A172 (cell line): Measurements from ENCODE around the gene DEFB129. TPM values are rescaled to one million over a fixed set of nuclear protein-coding genes. Genes with fewer than 3 reads are reported as not detected.
A peak's percentile ranks its signal among the peaks of the same experiment; 100 is the strongest.
"Not testable (repeated sequence)": the region's sequence is repeated elsewhere in the genome, so short reads cannot be mapped to it uniquely, and the experiment has no call there.

Experiments
- DNase-seq: peaks from one replicate; pipeline ENCODE4 v3.0.0-alpha.2; 2015; ENCODE audit warnings: low spot score
- total RNA-seq: library from RNA; depleted of rRNA; stranded (reverse); fragments of >200 nt; shearing (Covaris generic); gene quantifications from 2 replicates; pipeline ENCODE4 v1.2.3, GENCODE V29; 2014; rRNA removed

DEFB129 gene
- total RNA-seq, result not detected in 2 replicates

- DNase-seq, result no peak
Observed at GRCh38 chr20:226958-227357, at the start of gene DEFB129. DEFB129 (plus strand) TSS chr20:227258; CDS start chr20:227289, 31 bp downstream.

- no peak for DNase-seq
Observed at GRCh38 chr20:184288-184687, 42.8 kb upstream of the DEFB129 start.

- no peak for DNase-seq
Observed at GRCh38 chr20:187733-188132, 39.3 kb upstream of the DEFB129 start.

- no peak for DNase-seq
Observed at GRCh38 chr20:189611-190010, 37.4 kb upstream of the DEFB129 start, which contains the start of gene DEFB128. DEFB128 (minus strand) TSS chr20:189711; CDS start chr20:189623, 88 bp downstream.

GRCh38 chr20:198225-198624, 28.8 kb upstream of the DEFB129 start:
- DNase-seq, result no peak

- DNase-seq, result peak; percentile 10
Observed at GRCh38 chr20:199996-200395, 27.1 kb upstream of the DEFB129 start.

GRCh38 chr20:203630-204029, 23.4 kb upstream of the DEFB129 start:
- not testable (repeated sequence) for DNase-seq

GRCh38 chr20:208942-209566, 18.0 kb upstream of the DEFB129 start:
- peak; percentile 65 for DNase-seq

- DNase-seq, result no peak
Observed at GRCh38 chr20:210809-211502, 16.1 kb upstream of the DEFB129 start.

- DNase-seq, result no peak
Observed at GRCh38 chr20:214383-214782, 12.7 kb upstream of the DEFB129 start.

- no peak for DNase-seq
Observed at GRCh38 chr20:215796-216195, 11.3 kb upstream of the DEFB129 start.

GRCh38 chr20:217266-217665, 9.8 kb upstream of the DEFB129 start:
- no peak for DNase-seq

GRCh38 chr20:219290-220115, 7.6 kb upstream of the DEFB129 start:
- peak; percentile 34 for DNase-seq

- DNase-seq, result no peak
Observed at GRCh38 chr20:221258-221830, 5.7 kb upstream of the DEFB129 start.

GRCh38 chr20:225879-226278, 1.2 kb upstream of the DEFB129 start:
- not testable (repeated sequence) for DNase-seq

- DNase-seq, result no peak
Observed at GRCh38 chr20:227439-228105, 514 bp downstream of the DEFB129 start.

- DNase-seq, result peak; percentile 10
Observed at GRCh38 chr20:235891-236290, 8.8 kb downstream of the DEFB129 start.

GRCh38 chr20:237489-237888, 10.4 kb downstream of the DEFB129 start:
- no peak for DNase-seq

- no peak for DNase-seq
Observed at GRCh38 chr20:237929-238328, 10.9 kb downstream of the DEFB129 start.

- no peak for DNase-seq
Observed at GRCh38 chr20:242905-243304, 15.8 kb downstream of the DEFB129 start.

GRCh38 chr20:251354-251753, 24.3 kb downstream of the DEFB129 start:
- DNase-seq, result peak; percentile 11

GRCh38 chr20:252801-253200, 25.7 kb downstream of the DEFB129 start:
- no peak for DNase-seq
